B cell (primary cell): ENCODE measurements around the gene UBXN2A. TPM values are rescaled to one million over a fixed set of nuclear protein-coding genes. Genes with fewer than 3 reads are reported as not detected.

Experiments
- ATAC-seq: fragments of 200-7000 bp; cut with Tn5 transposase; one replicate; pipeline ENCODE4 v1.10.0; 2021; ENCODE audit warnings: low read depth, mild to moderate bottlenecking, moderate number of reproducible peaks, moderate library complexity
- CTCF ChIA-PET: fragments of 350-600 bp; sonication (Branson Sonifier 250); formaldehyde crosslinking; loops from one replicate; lab custom pipeline; 2021; ENCODE audit warnings: antibody characterized with exemption, inconsistent platforms; lab: Charles Lee
- POLR2A ChIA-PET: fragments of 350-600 bp; sonication (Branson Sonifier 250); formaldehyde crosslinking; loops from one replicate; lab custom pipeline; 2021; ENCODE audit warnings: antibody characterized with exemption; lab: Charles Lee
- DNase-seq: peaks from one replicate; pipeline ENCODE4 v3.0.0; 2013
- H2AFZ ChIP-seq: 2 replicates; pipeline ENCODE4 v1.6.1; 2012; ENCODE audit warnings: mild to moderate bottlenecking, low read depth, low read length; ENCODE audit not compliant: insufficient read depth, poor library complexity, severe bottlenecking
- H3K27ac ChIP-seq, 2 donors: 1 replicate in 1 of 2; 2 replicates in 1 of 2; pipeline ENCODE4 v1.5.1; 2012 to 2013; ENCODE audit warnings: low read length in 2 of 2, mild to moderate bottlenecking in 2 of 2, moderate library complexity in 1 of 2
- H3K27me3 ChIP-seq, 4 experiments: fragments of 200-600 bp in 1 of 4; sonication (generic) in 1 of 4; replicated peaks in 1 of 4; 1 replicate in 2 of 4; 2 replicates in 2 of 4; pipeline versions ENCODE4 v1.6.1 to v1.7.0; 2013 to 2016; ENCODE audit warnings: low read length in 3 of 4, mild to moderate bottlenecking in 2 of 4, mixed read lengths in 1 of 4, moderate library complexity in 1 of 4; ENCODE audit not compliant: insufficient read depth in 4 of 4, control insufficient read depth in 3 of 4; ENCODE audit errors: control extremely low read depth in 1 of 4
- H3K36me3 ChIP-seq, 2 experiments: replicated peaks in 1 of 2; 1 replicate in 1 of 2; 2 replicates in 1 of 2; pipeline versions ENCODE4 v1.6.1 to v1.7.1; 2013; ENCODE audit warnings: low read length in 1 of 2; ENCODE audit not compliant: insufficient read depth in 2 of 2, control insufficient read depth in 1 of 2; ENCODE audit errors: control extremely low read depth in 1 of 2, extremely low read depth in 1 of 2
- H3K4me1 ChIP-seq, 2 donors: fragments of 200-600 bp in 1 of 2; sonication (generic) in 1 of 2; 1 replicate in 1 of 2; 2 replicates in 1 of 2; pipeline versions ENCODE4 v1.5.1 to v1.6.1; 2013 to 2017; ENCODE audit warnings: low read length in 2 of 2; ENCODE audit not compliant: control insufficient read depth in 2 of 2, insufficient read depth in 2 of 2
- H3K4me2 ChIP-seq: replicated peaks from 2 replicates; pipeline ENCODE3; 2012; ENCODE audit warnings: mild to moderate bottlenecking, low read depth, low read length; ENCODE audit not compliant: poor library complexity, severe bottlenecking
- H3K4me3 ChIP-seq, 5 experiments: fragments of 200-600 bp in 1 of 5; sonication (generic) in 1 of 5; 1 replicate in 3 of 5; 2 replicates in 2 of 5; pipeline versions ENCODE4 v1.5.1 to v1.7.0; 2011 to 2016; ENCODE audit warnings: low read length in 4 of 5, mild to moderate bottlenecking in 4 of 5, low read depth in 2 of 5, control low read depth in 1 of 5, moderate library complexity in 1 of 5; ENCODE audit not compliant: insufficient read depth in 1 of 5; ENCODE audit errors: control extremely low read depth in 1 of 5, extremely low read depth in 1 of 5
- H3K79me2 ChIP-seq: fragments of 200-600 bp; sonication (generic); one replicate; pipeline ENCODE4 v1.6.0; 2016; ENCODE audit warnings: low read length; ENCODE audit not compliant: control insufficient read depth, insufficient read depth
- H3K9ac ChIP-seq: fragments of 200-600 bp; sonication (generic); 2 replicates; pipeline ENCODE4 v1.6.1; 2017; ENCODE audit warnings: mild to moderate bottlenecking, low read length, moderate library complexity
- H3K9me3 ChIP-seq, 3 donors: one replicate each; pipeline versions ENCODE4 v1.6.1 to v1.7.1; 2013; ENCODE audit warnings: low read length in 2 of 3; ENCODE audit not compliant: control insufficient read depth in 2 of 3, insufficient read depth in 1 of 3; ENCODE audit errors: control extremely low read depth in 1 of 3
- H4K20me1 ChIP-seq: 2 replicates; pipeline ENCODE4 v1.6.0; 2012; ENCODE audit warnings: mild to moderate bottlenecking, low read length; ENCODE audit not compliant: insufficient read depth, control insufficient read depth, poor library complexity, severe bottlenecking
- H3K27ac Mint-ChIP-seq: one replicate; pipeline ENCODE4 v1.8.0; 2021; ENCODE audit warnings: mixed read lengths
- H3K27me3 Mint-ChIP-seq: one replicate; pipeline ENCODE4 v1.8.0; 2021; ENCODE audit warnings: mixed read lengths
- H3K4me1 Mint-ChIP-seq: one replicate; pipeline ENCODE4 v1.8.0; 2021; ENCODE audit warnings: mixed read lengths
- H3K4me3 Mint-ChIP-seq: one replicate; pipeline ENCODE4 v1.8.0; 2021; ENCODE audit warnings: mixed read lengths
- H3K9me3 Mint-ChIP-seq: one replicate; pipeline ENCODE4 v1.8.0; 2022; ENCODE audit warnings: mixed read lengths; ENCODE audit not compliant: insufficient read depth
- CTCF ChIP-seq: fragments of 200-600 bp; IDR thresholded peaks from one replicate; pipeline ENCODE4 v1.8.0; 2022; ENCODE audit warnings: antibody characterized with exemption, mild to moderate bottlenecking
- EZH2 ChIP-seq: IDR thresholded peaks from 2 replicates; pipeline ENCODE4 v1.6.1; 2012; ENCODE audit warnings: borderline replicate concordance, low read depth, mild to moderate bottlenecking, moderate library complexity, low read length; ENCODE audit not compliant: insufficient read depth, poor library complexity, severe bottlenecking
- WGBS: methylation state at CpG from one replicate; pipeline ENCODE4 v1.1.5; 2013; ENCODE audit warnings: missing lambda C conversion rate; ENCODE audit not compliant: insufficient coverage; 5-methylcytosine and 5-hydroxymethylcytosine counted together
- intact Hi-C: fragments of 100-400 bp; cut with micrococcal nuclease; formaldehyde crosslinking; loops from one replicate; pipeline ENCODE4 v1.10.0; 2022
- polyA plus RNA-seq: library from polyadenylated mRNA; depleted of rRNA; stranded (reverse); fragments of >200 nt; gene quantifications from 2 replicates; pipeline ENCODE4 v1.2.3, GENCODE V29; 2012
- total RNA-seq, 2 donors: library from RNA; stranded (reverse); fragments of 120-200 nt in 1 of 2; gene quantifications; 1 replicate in 1 of 2; 2 replicates in 1 of 2; pipeline versions ENCODE4 v1.2.3 to v1.2.4, GENCODE V29; 2013 to 2022

The UBXN2A gene
- total and polyA plus RNA-seq, 2 donors (not counting 1 experiment from before 2014, with no cell fraction given) = 2.8 to 13.4 TPM

GRCh38 chr2:23925702-23926289 is 14.5 kb upstream of the UBXN2A start:
- Histone ChIP-seq H3K27ac (peak overlapping the region; percentile 96 to 99), H3K4me1 (peaks cover 18 to 26% of the 10 kb centered on the region in 2 donors), H3K36me3 (peaks cover 0 to 4% of the 10 kb centered on the region in 2 experiments), H3K79me2 (peaks cover 66% of the 10 kb centered on the region), H4K20me1 (peaks cover 50% of the 10 kb centered on the region), H3K4me3 (peak overlapping the region; percentile 58 to 100 (median 98)), H3K9ac (peak overlapping the region; percentile 100), H3K4me2 (peak overlapping the region; percentile 93), H2AFZ (peak overlapping the region; percentile 86), H3K27me3 (no peaks in the 10 kb centered on the region), H3K9me3 (no peaks in the 10 kb centered on the region)
- Mint-ChIP-seq H3K4me3 (peak overlapping the region; percentile 96), H3K27me3 (no peaks in the 10 kb centered on the region), H3K4me1 (peaks cover 57% of the 10 kb centered on the region), H3K9me3 (no peaks in the 10 kb centered on the region), H3K27ac (peak overlapping the region; percentile 97)
- CTCF ChIA-PET = interaction anchor here (0.5 to 5.5 kb wide), 16 partner anchors 11 to 865 kb away, joined by 3 to 66 read pairs (median 4); partner anchors contain the start of genes FKBP1B, SF3B6, TP53I3 and UBXN2A
- 2% methylated on average over 10 of the region's 13 CpGs for WGBS
- ATAC-seq = peak; percentile 54
- POLR2A ChIA-PET = interaction anchor here (1.2 to 3.9 kb wide), 9 partner anchors 8 to 158 kb away, joined by 3 to 47 read pairs (median 20); partner anchors contain the start of genes SF3B6, TP53I3, UBXN2A and WDCP
- intact Hi-C loops = loop anchor here (1.0 to 10.0 kb wide), 5 partner anchors 33 to 1747 kb away; partner anchors contain the start of gene DTNB
- TF ChIP-seq CTCF (no peak), EZH2 (no peak)
- peak; percentile 92 for DNase-seq
